Keratinocyte (primary cell): ENCODE results near the gene TMEM181.

Experiments used
- CTCF ChIP-seq, 3 experiments: IDR thresholded peaks in 1 of 3; conservative IDR thresholded peaks in 1 of 3; optimal IDR thresholded peaks in 1 of 3; 2 replicates in 2 of 3; 3 replicates in 1 of 3; pipeline versions ENCODE3 to v1.5.1; 2011; ENCODE audit warnings: low read length in 3 of 3, mild to moderate bottlenecking in 3 of 3, moderate library complexity in 2 of 3, control low read depth in 1 of 3, inconsistent platforms in 1 of 3; ENCODE audit not compliant: insufficient read depth in 2 of 3; ENCODE audit errors: extremely low read depth in 1 of 3
- EZH2 ChIP-seq: IDR thresholded peaks from one replicate; pipeline ENCODE4 v1.6.1; 2012; ENCODE audit warnings: inconsistent platforms, mild to moderate bottlenecking, low read length, moderate library complexity

- TF ChIP-seq CTCF (optimal IDR thresholded peaks at IDR 0.05 in 1 of 3, IDR thresholded peaks at IDR 0.05 in 1 of 3, conservative IDR thresholded peaks at IDR 0.05 in 1 of 3; ENCODE audit: extremely low read depth in 1 of 3, insufficient read depth in 2 of 3, low read length in 3 of 3), result peak in 2 of 3 experiments; percentile 15 to 35
- TF ChIP-seq EZH2, result no peak
Observed at GRCh38 chr6:158565482-158566040, 5.7 kb downstream of the TMEM181 start.
